HAP-1 (cell line): Measurements from ENCODE around the gene SLC13A3.

Experiments used
- DNase-seq, 2 experiments: peaks; one replicate each; pipeline ENCODE4 v3.0.0-alpha.2; 2016 to 2020; ENCODE audit warnings: low spot score in 2 of 2
- H3K27me3 ChIP-seq: fragments of 250-450 bp; sonication (Bioruptor Pico); 2 replicates; pipeline ENCODE4 v1.5.1; 2020; ENCODE audit warnings: low read depth, mild to moderate bottlenecking, moderate library complexity
- H3K36me3 ChIP-seq: fragments of 250-450 bp; sonication (Bioruptor Pico); replicated peaks from 2 replicates; pipeline ENCODE4 v1.5.1; 2020; ENCODE audit warnings: mild to moderate bottlenecking
- H3K4me1 ChIP-seq: fragments of 250-450 bp; sonication (Bioruptor Pico); 2 replicates; pipeline ENCODE4 v1.5.1; 2020; ENCODE audit warnings: mild to moderate bottlenecking
- H3K4me3 ChIP-seq: fragments of 250-450 bp; sonication (Bioruptor Pico); 2 replicates; pipeline ENCODE4 v1.5.1; 2020; ENCODE audit warnings: mild to moderate bottlenecking, moderate library complexity
- H3K9me3 ChIP-seq: fragments of 250-450 bp; sonication (Bioruptor Pico); 2 replicates; pipeline ENCODE4 v1.5.1; 2020; ENCODE audit warnings: mild to moderate bottlenecking, moderate library complexity
- in situ Hi-C: fragments of 300-500 bp; cut with MboI; formaldehyde crosslinking; loops from 3 replicates; pipeline ENCODE4 v1.14.3; 2020; ENCODE audit warnings: low sequenced_read_pairs, inconsistent platforms, mixed read lengths

Gene SLC13A3

DNA sequence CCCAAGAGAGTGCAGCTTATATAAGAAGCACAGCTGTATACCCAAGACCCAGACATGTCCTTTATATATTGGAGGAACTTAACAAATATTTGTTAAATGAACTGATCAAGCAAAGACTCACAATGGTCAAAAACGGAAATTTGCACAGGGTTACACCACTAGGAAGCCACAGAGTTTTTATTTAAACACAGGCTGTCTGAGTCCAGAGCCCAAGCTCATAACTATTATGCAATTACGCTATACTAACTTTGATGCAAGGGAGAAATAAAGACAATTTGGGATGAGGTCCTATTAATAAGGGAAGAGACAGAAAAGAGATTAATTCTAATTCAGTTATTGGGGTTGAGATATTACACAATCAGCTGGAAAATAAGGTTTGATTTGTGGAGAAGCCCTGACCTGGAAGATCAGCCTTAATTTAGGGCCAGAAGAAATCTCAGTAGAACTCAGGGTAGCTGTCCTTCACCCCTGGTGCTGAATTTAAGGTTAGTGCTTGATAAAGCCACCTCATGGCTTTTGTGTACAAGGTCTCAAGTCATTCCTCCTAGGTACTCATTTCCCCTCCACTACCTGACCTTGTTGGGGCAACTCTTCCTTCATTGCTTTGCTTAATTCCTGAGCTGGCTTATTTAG, 127.4 kb downstream of the SLC13A3 start:
- no peaks in the 10 kb centered on the region for H3K27me3 ChIP-seq
- H3K36me3 ChIP-seq, result no peaks in the 10 kb centered on the region
- no peak overlapping the region for H3K4me3 ChIP-seq
- no peaks in the 10 kb centered on the region for H3K9me3 ChIP-seq
- H3K4me1 ChIP-seq, result no peaks in the 10 kb centered on the region
- in situ Hi-C loops, result no loop called here
- peak in 1 of 2 experiments; percentile 16 for DNase-seq

DNA sequence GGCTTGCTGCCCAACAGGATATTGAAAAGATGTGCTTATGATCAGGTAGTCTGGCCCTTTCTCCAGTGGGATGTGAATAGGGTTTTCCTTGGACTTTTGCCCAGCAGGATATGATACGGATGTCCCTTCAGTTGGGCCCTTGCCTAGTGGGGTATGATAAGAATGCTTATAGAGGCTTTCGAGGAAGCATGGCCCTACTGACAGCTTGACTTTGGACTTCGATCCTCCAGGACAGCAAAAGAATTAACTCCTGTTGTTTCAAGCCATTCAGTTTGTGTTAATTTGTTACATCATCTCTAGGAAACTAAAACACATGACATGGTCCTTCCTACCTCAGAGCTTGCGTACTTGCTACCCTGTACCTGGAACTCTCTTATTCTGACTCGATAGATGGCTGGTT, 128.2 kb downstream of the SLC13A3 start:
- Histone ChIP-seq H3K4me1 (no peaks in the 10 kb centered on the region), H3K27me3 (no peaks in the 10 kb centered on the region), H3K36me3 (no peaks in the 10 kb centered on the region), H3K4me3 (no peak overlapping the region), H3K9me3 (no peaks in the 10 kb centered on the region)
- DNase-seq, result no peak
- in situ Hi-C loops, result no loop called here

DNA sequence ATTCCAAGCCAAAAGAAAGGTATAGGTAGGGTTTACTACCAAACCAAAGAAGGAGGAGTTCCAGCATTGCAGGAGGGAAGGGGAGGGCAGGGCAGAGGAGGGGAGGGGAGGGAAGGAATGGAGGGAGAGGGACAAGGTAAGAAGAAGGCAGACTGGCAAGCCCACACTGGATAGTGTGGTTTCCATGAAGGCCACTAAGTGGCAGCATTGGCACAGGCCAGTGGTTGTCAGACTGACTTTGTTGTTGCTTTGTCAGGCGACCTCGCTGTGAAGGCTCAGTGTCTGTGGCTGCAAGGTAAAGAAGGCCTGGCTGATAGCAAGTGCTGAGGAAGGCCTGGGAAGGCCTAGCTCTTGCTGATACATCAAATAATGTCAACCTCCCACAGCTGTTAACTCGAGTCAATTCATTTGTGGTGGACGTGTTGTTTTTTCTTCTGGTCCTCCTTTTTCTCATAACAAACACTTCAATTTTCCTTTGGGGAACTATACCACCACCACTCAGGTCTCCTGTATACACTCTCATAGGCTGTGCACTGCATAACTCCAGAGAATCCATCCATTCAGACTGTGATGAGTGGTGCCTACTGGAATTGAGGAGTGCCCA, 130.2 kb downstream of the SLC13A3 start:
- in situ Hi-C loops, result no loop called here
- H3K4me1 ChIP-seq, result no peaks in the 10 kb centered on the region
- DNase-seq, result peak in 1 of 2 experiments; percentile 53

DNA sequence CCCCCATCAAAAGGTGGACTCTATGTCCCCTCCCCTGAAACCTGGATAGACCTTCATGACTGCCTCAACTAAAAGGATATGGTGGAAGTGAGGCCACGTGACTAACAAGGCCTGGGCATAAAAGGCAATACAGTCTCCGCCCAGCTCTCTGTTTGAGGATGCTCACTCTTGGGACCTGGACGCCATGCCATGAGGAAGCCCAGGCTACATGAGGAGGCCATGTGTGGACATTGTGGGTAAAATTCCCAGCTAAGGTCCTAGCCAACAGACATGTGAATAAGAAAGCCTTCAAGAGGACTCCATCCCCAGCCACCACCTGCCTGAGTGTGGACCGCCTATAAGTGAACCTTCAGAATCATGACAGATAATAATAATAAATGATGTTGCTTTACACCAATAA, 130.7 kb downstream of the SLC13A3 start:
- no peak overlapping the region for H3K4me3 ChIP-seq
- no peaks in the 10 kb centered on the region for H3K9me3 ChIP-seq
- in situ Hi-C loops, result no loop called here
- no peaks in the 10 kb centered on the region for H3K36me3 ChIP-seq
- no peaks in the 10 kb centered on the region; the same call in 1 of the 2 replicates for H3K27me3 ChIP-seq
- no peak for DNase-seq
- H3K4me1 ChIP-seq, result no peaks in the 10 kb centered on the region

More for the DNA sequence above, 130.2 kb downstream of the SLC13A3 start:
- Histone ChIP-seq H3K27me3 (no peaks in the 10 kb centered on the region; the same call in 1 of the 2 replicates), H3K9me3 (no peaks in the 10 kb centered on the region), H3K4me3 (no peak overlapping the region), H3K36me3 (no peaks in the 10 kb centered on the region)

DNA sequence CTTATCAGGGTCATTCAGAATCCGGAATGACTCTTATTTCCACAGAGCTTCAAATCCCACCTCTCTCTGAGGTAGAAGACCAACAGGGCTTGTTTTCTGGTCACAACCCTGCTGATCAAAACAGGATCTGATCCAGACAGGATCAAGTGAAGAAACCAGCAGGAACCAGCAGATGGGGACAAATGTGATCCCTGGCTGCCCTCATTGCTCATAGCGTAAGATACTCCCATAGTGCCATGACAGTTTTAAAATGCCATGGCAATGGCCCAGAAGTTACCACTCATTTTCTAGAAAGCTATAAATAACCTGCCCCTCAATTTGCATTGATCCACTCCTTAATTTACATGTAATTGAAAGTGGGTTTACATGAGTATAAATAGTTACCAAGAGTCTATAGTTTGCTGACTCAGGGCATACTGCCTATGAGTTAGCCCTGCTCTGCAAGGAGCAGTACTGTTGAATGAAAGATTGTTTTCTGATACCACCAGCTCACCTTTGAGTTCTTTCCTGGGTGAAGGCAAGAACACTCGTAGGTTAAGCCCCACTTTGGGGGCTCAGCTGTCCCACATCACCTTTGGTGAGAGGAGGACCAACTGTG, 131.7 kb downstream of the SLC13A3 start:
- Histone ChIP-seq H3K4me3 (no peak overlapping the region), H3K9me3 (no peaks in the 10 kb centered on the region), H3K36me3 (no peaks in the 10 kb centered on the region), H3K4me1 (no peaks in the 10 kb centered on the region), H3K27me3 (no peaks in the 10 kb centered on the region; the same call in 1 of the 2 replicates)
- DNase-seq, result no peak
- in situ Hi-C loops, result no loop called here

DNA sequence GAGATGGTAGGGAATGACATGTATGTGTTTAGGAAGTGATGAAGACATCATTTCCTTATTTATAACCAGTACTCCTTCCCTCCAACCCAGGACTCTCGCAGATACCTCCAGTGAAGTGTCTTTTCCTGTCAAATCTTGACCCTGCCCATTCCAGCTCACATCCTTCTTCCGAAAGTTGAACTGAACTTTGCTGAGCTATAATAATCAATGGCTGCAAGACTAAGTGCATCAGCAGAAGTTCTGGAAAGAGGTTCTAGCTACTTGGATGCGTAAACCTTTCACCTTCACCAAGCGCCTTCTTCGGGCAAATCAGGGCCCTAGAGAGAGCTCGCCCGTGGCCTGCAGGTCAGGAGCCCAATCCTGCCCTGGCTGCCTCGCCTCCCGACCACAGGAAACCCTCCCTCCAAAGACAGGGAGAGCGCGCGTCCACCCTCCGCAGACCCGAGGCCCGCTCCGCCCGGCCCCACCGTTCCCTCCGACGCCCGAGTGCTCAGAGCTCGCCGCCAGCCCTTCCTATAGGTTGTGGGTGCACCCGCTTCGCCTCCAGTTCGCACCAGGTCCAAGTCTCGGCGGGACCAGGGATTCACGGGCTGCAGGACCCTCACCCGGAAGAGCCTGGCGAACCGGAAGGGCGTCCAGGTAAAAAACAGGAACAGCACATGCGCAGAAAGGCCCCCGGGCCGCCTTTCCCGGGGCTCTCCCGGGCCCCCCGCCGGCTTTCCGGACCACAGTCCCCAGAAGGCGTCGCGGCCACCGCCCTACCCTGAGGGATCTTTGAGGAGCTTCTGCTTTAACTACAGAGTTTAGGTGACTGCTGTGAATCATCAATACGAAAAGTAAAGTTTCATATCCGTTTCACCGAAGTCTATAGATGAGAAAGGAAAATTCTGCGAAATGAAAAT, 138.1 kb downstream of the SLC13A3 start, which contains the start of gene ZNF334:
TSS of gene ZNF334 (minus strand) at position 617 of the 902 bp plus-strand sequence. CDS start 1,457 bp downstream, outside the sequence.
- peak in 1 of 2 experiments; percentile 14 for DNase-seq
- no peaks in the 10 kb centered on the region; the same call in 1 of the 2 replicates for H3K27me3 ChIP-seq
- no peaks in the 10 kb centered on the region for H3K36me3 ChIP-seq
- H3K9me3 ChIP-seq, result no peaks in the 10 kb centered on the region
- no peak within 1 kb of the TSS for H3K4me3 ChIP-seq
- H3K4me1 ChIP-seq, result no peaks in the 10 kb centered on the region
- in situ Hi-C loops, result no loop called here

DNA sequence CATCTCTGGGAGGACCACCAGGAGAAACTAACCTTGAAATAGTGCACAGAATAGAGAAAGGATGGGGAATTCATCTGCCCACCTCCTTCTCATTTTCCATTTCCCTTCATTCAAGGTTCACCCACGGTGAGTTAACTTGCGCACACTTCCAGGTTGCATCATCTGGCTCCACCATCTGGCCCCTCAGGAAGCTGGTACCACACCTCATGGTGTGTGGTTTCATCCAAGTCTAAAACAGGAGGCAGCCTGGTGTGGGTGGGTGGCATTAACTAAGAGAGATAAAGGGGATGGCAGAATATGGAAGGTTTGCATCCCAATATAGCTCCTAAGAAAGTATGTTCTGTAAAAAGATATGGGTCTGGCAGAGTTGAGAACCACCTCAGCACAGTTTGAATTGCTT, 141.7 kb downstream of the SLC13A3 start:
- in situ Hi-C loops, result no loop called here
- H3K9me3 ChIP-seq, result no peaks in the 10 kb centered on the region
- no peaks in the 10 kb centered on the region for H3K36me3 ChIP-seq
- no peaks in the 10 kb centered on the region for H3K4me1 ChIP-seq
- no peak overlapping the region for H3K4me3 ChIP-seq
- DNase-seq, result no peak
- H3K27me3 ChIP-seq, result no peaks in the 10 kb centered on the region
